LoVo (cell line): ENCODE measurements around the gene HOXC13.

Experiments used
- DNase-seq: peaks from one replicate; pipeline ENCODE4 v3.0.0-alpha.2; 2016; ENCODE audit warnings: low spot score

HOXC13 gene

DNA sequence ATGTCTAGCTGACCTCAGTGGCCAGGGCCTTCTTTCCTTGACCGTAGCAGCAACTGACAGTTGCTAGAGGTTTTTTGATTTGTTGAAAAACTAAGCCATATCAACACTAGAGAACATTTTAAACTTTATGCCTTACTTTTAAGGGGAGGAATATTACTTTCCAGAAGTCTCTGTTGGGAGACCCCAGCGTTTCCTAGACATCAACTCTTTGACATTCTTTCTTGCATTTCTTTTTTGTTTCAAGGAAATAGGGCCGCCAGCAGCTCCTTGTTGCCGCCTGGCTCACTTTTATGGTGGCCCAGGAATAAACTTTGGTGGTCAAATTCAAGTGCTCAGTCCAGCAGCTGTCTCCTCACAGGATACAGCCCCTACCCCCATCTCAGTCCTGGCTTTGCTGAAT is 31.8 kb downstream of the HOXC13 start:
- no peak for DNase-seq

DNA sequence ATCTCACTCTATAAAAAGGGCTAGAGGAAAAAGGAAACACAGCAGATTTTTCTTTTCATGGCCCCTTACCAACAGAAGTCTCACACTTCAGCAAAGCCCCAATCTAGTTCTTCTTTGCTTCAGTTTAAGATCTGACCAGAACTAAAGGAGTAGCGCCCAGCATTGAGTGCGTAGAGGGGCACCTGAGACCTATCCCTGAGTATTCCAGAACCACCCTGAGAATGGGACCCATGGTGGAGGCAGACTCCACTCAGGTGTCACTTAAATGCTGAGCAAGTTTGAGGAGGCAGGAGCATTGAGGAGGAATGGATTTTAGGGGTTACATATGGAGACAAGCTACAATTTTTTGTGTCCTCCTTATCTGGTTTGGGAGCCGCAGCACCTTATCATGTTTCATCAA is 32.5 kb downstream of the HOXC13 start:
- DNase-seq, result no peak

DNA sequence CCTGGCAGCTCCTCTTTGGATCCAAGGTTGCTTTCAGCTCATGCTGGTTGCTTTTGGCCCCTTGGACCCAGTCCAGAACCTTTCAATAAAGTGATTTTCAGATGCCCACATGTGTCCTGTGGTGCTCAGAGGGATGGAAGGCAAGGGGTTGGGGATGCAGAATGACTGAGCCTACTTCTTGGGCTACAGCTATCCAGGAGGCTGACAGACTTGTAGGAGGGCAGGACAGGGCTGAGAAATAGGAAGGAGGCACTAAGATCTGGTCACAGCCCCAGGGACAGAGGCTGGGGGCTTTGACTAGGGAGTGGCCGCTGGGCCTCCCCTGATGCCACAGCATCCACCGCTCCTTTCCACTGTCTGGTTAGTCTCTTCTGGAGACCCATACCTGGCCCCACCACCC is 33.1 kb downstream of the HOXC13 start:
- DNase-seq, result no peak

DNA sequence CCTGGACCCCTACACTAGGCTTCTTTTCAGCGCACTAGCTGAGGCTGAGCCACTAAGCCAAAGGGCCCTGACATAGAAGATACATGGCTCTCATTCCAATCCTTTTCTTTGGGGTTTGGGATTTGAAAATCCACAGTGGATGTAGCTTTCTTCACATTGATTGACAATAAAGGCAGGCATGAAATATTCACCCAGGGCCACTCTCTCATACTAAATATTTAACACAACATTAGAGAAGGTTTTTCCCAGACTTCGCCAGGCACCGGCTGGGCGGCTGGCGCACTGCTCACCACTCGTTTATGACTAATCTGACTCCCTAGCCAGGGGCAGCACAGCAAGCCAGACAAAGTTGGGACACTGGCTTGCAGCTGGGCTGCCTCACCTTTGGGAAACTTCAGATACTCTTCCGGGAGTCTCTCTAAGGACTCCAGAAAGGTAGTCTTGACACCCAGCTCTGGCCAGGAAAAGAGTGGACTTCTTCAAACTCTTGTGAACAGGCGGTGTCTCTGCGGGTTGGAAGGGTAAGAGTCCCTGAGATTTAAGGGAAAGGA is 33.6 kb downstream of the HOXC13 start:
- no peak for DNase-seq

DNA sequence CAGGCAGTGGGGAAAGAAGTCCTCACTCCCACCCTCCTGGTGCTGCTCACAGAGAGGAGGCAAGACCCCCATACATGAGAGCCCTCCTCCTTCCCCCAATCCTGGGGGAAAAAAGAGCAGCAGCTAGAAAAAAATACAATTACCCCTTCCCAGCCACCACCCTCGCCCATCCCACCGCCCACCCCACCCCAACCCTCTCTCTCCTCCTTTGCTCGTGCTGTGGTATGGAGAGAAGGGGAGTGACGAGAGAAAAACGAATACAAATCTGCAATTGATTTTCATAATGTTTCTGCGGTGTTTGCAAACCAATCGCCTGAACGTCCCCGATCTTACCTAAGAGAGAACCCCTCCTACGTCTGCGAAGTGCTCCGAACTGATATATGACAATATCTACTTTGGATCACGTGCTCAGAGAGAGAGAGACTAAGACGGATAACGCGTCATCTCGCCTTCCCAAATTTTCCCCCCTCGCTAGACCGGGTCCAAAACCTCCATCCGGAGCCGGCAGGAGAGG is 34.1 kb downstream of the HOXC13 start, which contains the start of gene HOXC11:
Gene HOXC11, plus strand, starts transcription at position 405 of the 514 bp plus-strand sequence. CDS start 116 bp downstream, outside the sequence.
- DNase-seq, result no peak

DNA sequence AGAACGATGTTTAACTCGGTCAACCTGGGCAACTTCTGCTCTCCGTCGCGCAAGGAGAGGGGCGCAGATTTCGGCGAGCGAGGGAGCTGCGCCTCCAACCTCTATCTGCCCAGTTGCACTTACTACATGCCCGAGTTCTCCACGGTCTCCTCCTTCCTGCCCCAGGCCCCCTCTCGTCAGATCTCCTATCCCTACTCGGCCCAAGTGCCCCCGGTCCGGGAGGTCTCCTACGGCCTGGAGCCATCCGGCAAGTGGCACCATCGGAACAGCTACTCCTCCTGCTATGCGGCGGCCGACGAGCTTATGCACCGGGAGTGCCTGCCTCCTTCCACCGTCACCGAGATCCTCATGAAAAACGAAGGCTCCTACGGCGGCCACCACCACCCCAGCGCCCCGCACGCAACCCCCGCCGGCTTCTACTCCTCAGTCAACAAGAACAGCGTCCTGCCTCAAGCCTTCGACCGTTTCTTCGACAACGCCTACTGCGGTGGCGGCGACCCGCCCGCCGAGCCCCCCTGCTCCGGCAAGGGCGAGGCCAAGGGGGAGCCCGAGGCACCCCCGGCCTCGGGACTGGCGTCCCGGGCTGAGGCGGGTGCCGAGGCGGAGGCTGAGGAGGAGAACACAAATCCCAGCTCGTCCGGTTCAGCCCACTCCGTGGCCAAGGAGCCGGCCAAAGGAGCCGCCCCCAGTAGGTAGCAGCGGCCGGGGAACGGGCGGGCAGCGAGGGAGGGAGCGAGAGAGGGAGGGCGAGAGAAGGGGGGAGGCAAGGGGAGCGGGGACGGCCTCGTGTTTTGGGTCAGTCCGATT is 34.8 kb downstream of the HOXC13 start:
- DNase-seq, result no peak

DNA sequence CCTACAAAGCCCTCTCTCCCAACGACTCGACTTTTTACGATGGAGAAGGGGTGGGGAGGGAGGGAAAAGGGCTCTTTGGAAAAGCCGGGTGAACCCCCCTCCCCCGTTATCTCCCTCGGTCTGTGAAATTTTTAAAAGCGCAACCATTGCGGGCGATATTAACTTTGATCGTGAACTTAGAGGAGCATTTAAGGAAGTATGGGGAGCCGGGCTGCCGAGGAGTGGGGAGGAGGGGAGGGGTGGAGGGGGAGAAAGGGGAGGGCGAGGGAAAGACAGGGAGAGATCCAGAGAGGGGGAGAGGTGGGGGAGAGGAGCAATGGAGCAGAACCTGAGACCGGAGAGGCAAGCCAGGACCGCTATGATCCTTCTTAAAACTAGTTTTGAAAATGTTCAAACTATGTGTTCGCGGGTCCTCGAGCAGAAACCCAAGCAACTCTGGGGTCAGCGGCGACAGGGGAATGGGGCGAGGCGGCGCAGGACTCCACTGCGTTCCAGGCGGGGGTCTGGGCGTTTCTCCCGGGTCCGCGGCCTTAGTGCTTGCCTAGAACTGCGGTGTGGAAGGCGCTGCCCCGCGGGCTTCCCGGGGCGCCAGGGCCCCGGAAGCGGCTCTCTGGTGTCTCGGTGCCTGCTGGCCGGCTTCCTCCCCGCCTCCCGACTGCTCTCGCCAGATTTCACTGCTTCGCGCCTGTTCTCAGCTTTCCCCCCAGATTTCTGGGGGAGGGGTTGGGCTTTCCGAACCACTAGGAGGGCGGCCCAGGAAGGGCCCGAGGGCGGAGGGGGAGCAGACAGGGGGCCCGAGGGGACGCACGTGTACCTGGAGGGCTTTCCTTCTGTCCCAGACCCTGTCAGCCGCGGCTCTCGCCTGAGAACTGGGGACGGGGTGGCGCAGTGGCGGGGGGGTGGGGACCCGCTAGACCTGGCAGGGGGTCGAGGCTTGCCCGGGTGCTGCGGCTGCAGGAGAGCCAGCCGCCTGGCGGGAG is 35.7 kb downstream of the HOXC13 start, which contains the start of gene HOTAIR:
Gene HOTAIR, minus strand, starts transcription at position 871 of the 980 bp plus-strand sequence.
- DNase-seq, result no peak

DNA sequence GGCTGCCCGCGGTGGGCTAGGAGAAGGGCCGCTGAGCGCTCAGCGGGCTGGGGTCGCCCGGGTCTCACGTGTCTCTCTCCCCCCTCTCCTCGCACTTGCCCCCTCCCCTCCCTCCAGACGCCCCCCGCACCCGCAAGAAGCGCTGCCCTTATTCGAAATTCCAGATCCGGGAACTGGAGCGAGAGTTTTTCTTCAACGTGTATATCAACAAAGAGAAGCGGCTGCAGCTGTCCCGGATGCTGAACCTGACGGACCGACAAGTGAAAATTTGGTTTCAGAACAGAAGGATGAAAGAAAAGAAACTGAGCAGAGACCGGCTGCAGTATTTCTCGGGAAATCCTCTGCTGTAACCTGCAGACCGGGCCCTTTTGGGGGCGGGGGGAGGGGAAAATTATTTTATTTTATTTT is 36.4 kb downstream of the HOXC13 start:
- DNase-seq, result no peak

DNA sequence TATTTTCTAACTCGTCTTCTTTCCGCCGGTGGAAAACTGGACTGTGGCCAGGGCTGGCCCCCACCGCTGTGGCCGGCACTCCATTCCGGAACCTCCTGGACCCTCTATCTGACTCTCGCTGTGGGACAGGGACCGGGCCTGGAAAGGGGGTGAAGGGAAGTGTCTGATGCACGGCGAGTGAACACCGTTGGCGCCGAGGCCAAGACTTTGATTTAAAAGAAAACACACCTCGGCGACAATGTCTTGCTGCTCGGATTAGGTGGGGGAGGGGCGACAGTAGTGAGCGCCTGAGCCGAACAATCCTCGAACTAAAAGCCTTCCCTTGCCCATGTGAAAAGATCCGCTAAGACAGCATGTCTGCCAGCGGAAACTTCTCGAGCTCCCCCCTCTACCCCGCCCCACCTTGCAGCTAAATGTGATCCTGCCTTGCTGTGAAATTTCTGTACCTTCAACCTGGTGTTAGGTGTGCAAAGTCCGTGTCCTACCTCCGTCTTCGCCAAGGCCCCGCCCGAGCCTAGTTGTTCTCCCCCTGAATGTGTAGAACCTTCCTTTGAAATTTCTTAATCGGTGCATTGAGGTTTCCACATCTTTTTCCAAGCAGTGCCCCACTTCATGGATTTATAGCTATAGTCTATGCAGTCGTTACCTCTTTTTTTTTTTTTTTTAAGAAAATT is 37.0 kb downstream of the HOXC13 start:
- no peak for DNase-seq

DNA sequence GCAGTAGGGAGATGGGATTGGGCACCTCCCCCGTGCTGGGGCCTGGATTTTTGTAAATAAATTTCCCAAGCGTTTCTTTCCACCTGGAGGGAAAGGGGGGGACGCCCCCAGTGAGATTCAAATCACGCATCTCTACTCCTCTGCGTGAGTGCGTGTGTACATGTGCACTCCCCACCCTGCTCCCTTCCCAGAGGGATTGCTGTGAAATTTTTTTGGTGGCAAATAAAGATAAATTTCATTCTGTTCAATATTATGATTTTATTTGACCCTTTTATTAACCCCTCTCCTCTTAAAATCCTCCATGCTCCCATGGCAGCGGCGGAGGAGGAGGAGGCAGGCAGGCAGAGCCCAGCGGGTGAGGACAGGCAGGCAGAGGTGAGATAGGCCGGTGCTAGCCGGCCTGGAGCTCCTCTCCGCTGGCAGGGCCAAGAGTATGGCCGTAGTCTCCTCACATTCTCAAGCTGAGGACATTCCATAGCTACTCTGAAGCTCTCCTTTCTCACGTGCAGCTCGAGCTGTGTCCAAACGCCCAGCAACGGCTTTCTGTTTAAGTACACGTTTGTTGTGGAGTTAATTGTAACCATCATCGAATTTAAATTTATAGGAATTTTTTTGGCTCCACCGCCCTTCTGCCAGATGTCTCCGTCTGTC is 37.7 kb downstream of the HOXC13 start:
- no peak for DNase-seq

DNA sequence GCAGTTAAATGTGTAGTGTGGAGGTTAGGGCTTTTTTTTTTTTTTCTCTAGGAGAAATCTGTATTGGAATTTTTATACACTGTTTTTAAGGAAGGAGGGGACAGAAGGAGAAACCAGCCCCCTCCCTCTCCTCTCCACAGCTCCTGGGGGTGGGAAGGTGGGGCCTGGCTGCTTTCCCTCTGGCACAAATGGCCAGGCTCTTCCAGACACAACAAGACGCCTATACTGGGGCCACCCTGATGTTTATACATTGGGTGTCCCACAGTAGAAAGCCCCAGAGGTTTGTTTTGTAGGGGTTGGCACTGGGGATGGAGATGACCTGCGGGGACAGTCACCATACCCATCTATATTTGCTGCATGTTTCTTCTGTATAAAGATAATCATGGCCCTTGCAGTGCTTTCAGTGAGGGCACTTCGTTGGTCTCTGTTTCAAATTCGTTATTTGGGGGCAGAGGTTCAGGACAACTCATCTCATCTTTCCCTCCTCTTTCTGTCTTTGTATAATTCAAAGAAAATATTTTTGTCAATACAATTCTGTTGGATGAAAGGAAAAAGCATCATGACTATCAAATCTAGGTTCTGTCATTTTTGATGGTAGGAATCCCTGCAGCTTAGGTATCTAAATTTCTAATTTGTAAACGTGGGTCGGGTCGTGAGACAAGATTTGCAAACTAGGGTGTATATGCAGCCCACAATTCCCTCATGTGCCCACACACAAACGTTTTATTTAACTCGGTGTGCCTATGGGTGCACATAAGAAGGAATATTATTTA is 38.4 kb downstream of the HOXC13 start:
- no peak for DNase-seq

DNA sequence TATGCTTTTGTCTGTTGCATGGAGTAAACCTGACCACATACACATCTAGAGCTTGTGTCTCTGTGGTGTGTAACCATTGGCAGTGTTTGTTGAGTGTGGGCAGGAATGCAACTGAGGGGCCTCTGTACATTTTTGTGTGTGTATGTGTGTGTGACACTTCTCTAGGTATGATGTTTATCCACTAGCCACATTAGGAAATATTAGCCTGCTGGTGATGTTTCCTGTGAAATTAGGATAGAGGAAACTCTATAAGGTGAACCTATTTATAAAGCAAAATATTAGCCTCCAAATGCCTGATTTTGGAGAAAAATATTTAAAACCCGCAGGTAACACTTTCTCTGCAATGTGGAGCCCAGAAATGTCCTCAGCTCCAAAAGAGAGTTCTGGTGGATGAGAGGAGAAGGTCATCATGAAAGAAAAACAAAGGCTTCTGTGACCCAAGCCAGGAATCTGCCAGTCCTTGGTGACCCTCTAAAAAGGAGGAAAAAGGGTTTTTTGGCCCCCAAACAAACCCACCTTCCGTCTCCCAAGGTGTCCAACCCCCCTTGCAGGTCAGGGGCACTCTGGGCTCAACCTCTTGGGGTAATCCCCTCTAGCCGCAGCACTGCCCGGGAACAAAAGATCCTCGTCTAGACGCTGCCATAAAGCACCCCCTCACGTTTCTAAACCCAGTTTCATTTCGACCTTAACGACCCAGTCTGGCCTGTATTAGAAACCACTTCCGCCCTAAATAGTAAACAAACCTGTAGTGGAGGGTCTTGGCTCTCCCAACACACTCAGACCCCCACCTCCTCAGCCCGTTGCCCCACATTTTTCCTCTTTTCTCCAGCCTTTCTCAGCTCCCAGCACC is 39.2 kb downstream of the HOXC13 start:
- peak; percentile 70 for DNase-seq

DNA sequence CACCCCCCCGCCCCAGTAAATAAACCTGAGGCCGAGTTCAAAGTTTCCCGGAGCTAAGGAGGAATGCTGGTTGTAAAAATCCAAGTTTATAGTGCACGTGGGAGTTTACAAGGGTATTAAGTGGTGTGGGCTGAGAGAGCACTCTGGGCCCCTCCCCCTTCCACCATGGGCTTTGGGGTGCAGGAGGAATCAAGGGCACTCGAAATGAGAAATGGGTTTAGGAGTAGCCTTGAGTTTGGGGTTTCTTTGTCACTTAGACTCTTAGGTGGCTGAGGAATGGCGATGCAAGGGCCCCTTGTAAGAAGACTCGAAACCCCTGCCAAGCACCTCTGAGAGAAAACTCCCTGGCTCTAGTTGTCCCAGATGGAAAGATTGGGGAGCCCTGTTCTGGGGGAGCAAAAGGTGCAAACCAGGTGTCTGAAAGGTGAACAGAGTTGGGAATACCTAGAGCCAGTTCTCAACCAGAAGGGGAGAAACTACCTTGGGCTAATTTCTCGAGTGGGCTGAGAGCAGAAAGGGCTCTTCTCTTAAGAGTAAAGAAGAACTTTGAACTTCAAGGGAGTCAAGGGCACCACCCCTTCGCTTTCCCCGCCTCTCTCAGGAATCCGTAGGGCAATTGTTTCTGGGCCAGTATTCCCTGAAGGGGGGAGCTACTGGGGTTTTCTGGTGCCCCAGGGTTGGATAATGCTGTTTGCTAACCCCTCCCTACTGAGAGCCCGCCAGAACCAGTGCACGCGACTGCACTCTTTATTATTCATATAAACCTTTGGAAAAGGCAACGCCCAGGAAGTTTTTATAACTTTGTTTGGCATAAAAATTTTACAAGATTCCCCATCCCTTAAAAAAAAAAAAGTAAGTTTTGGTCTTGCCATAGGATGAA is 40.1 kb downstream of the HOXC13 start:
- peak; percentile 97 for DNase-seq

DNA sequence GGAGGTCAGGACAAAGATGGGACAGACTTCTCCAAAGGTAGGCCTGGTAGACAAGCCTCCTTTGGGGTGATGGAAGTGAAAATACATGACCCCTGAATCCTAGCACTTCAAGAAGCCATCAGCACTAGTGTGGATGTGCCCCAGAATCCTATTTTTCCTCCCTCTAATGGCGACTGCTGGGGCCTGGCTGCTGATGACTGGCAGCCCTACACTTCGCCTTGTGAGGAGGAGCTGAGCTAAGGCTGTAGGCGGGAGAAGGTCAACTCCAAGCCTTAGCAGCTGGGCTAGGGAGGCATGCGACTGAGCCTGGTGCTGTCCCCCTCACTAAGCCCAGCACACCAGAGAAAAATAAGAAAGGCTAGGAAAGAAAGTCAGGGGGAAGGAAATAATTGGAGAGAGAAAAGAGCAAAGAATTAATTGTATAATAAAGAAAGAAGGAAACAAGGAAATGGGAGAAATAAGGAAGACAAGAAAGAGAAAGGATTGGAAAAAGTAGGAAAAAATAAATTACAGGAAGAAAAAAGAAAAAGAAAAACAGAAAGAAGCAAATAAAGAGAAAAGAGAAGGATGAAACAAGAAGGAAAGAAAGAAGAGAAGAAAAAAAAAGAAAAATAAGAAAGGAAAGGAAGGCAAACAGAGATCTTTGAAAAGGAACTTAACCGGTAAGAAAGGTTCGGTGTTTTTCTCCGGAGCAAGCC is 41.6 kb downstream of the HOXC13 start:
- DNase-seq, result no peak

DNA sequence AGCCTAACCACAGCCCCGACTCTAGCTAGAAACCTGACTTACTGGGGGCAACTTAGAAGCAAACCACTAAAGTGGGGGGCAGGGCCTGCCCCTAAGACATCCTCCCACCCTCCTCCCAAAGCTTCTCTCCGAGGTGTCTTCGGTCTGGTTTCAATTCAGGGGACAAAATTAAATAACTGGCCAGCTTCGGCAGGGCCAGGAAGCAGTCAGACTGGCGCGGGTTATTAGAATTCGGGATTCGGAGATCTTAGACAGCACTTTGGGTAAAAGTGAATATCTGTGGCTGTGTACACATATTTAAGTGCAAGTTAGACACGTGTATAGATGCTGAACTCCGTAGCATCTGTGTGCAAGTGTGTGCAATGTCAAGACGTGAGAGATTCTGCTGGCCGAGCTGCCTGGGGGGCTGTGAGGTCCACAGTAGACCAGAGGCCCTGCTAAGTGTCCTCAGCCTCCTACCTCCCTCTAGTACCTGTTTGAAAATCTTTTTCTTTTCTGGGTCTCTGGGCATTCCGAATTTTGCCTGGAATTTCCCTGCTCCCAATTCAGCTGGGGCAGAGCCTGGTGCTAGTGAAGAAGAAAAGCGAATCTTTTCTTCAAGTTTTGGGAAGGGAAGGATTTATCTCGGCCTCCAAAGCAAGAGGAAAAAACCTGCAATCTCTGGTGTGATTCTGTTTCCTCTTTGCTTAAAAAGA is 42.3 kb downstream of the HOXC13 start:
- no peak for DNase-seq

DNA sequence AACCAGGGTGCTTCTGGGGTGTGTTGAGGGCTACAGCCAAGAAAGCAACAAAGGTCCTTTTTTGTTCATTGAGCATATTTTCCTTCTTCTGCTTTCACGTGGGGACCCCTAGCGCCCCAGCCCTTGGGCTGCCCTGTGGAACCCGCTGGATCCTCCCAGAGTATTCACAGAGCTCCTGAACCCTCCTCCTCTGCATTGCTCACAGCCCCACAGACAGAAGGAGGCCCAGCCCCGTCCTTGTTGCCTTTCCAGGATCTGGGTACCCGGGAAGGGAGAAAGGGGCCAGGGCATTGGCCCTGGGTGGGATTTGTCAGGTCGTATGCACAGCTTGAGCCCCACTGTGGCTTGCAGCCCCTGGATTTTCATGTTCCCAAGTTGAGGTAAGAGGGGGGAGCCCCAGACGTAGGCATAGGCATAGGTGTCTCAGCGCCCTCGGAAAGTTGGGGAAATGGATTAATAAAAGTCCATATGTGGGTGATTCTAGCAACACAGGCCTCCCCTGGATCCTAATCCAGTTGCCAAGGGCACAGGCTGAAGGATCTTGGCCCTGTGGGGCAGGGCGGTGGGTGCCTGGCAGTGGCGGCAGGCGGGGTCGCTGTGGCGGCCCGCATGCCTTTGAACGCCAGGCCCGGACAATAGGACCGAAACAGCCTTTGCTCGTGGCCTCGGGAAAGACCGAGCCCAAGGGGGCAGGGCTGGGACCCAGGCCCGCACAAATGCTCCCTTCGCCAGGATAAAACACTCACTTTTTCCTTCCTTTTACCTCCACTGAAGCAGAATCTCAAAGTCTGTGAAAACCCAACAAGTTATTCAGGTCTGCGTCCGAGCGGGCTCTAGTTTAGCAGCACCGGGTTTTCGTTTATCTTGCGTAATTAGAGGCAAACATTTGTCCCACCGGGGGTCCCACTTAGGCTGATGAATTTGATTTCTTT is 43.3 kb downstream of the HOXC13 start:
- no peak for DNase-seq
